ENCODE results near the gene FOXR1. TPM values are rescaled to one million over a fixed set of nuclear protein-coding genes. Genes with fewer than 3 reads are reported as not detected.

Gene FOXR1
- total RNA-seq, 1 experiment from 2014 or later = not detected

GRCh38 chr11:119018074-119018938 is 46.7 kb downstream of the FOXR1 start, which contains the start of the genes RPS25 and TRAPPC4 (continued):
- peak; percentile 72; the same call in 1 of the 2 replicates for TF ChIP-seq ESRRA (CRISPR knock-in tag; IDR thresholded peaks at IDR 0.05; ENCODE audit: borderline replicate concordance)
- no peak; the same call in 1 of the 2 replicates for TF ChIP-seq HMGXB4 (CRISPR knock-in tag; IDR thresholded peaks at IDR 0.05)
- no peak for TF ChIP-seq FOXJ3 (CRISPR knock-in tag; IDR thresholded peaks at IDR 0.05; ENCODE audit: borderline replicate concordance)
- no peak for TF ChIP-seq CDX4 (CRISPR knock-in tag; IDR thresholded peaks at IDR 0.05; ENCODE audit: borderline replicate concordance)
- no peak; the same call in 1 of the 2 replicates for TF ChIP-seq E2F5 (CRISPR knock-in tag; IDR thresholded peaks at IDR 0.05)
- no peak for TF ChIP-seq ZNF671 (CRISPR knock-in tag; IDR thresholded peaks at IDR 0.05)
- TF ChIP-seq ZNF512 (CRISPR knock-in tag; IDR thresholded peaks at IDR 0.05; ENCODE audit: borderline replicate concordance) = no peak
- TF ChIP-seq ZNF121 (CRISPR knock-in tag; IDR thresholded peaks at IDR 0.05) = peak; percentile 58; the same call in 1 of the 2 replicates
- peak; percentile 98 for TF ChIP-seq NR2C2 (CRISPR knock-in tag; IDR thresholded peaks at IDR 0.05)
- no peak for TF ChIP-seq ZMAT4 (CRISPR knock-in tag; IDR thresholded peaks at IDR 0.05)
- no peak; the same call in 1 of the 2 replicates for TF ChIP-seq SMAD4 (CRISPR knock-in tag; IDR thresholded peaks at IDR 0.05)
- TF ChIP-seq CREM (CRISPR knock-in tag; IDR thresholded peaks at IDR 0.05) = peak; percentile 78; the same call in 1 of the 2 replicates
- TF ChIP-seq NR1H2 (CRISPR knock-in tag; IDR thresholded peaks at IDR 0.05) = no peak
- TF ChIP-seq IRF1 (CRISPR knock-in tag; IDR thresholded peaks at IDR 0.05) = no peak
- TF ChIP-seq AFF4 (CRISPR knock-in tag; IDR thresholded peaks at IDR 0.05; ENCODE audit: borderline replicate concordance) = peak; percentile 19; the same call in 1 of the 2 replicates
- no peak for TF ChIP-seq ZNF425 (CRISPR knock-in tag; conservative IDR thresholded peaks at IDR 0.05)
- TF ChIP-seq ZBTB43 (CRISPR knock-in tag; IDR thresholded peaks at IDR 0.05) = no peak
- TF ChIP-seq MAX (CRISPR knock-in tag; IDR thresholded peaks at IDR 0.05) = peak; percentile 90
- 0 out of 2 replicates have a peak, but pooled peaks have one; percentile 19 for TF ChIP-seq CBFB (CRISPR knock-in tag; IDR thresholded peaks at IDR 0.05; ENCODE audit: low read depth)
- TF ChIP-seq SMAD3 (CRISPR knock-in tag; IDR thresholded peaks at IDR 0.05; ENCODE audit: borderline replicate concordance) = no peak

Measured in WTC11 (cell line).